Measurements from ENCODE around the gene AOPEP. TPM values are rescaled to one million over a fixed set of nuclear protein-coding genes. Genes with fewer than 3 reads are reported as not detected.

AOPEP gene
- total RNA-seq, 2 experiments from 2014 or later, result 6.9 to 7.0 TPM

GRCh38 chr9:94971378-94972131 is 245.1 kb downstream of the AOPEP start:
- ATAC-seq (ENCODE audit: poor library complexity) (no peak), DNase-seq (no peak)
- Histone ChIP-seq H3K4me3 (ENCODE audit: low read length) (no peak overlapping the region), H3K27me3 (ENCODE audit: control insufficient read depth in 1 of 2, insufficient read depth in 2 of 2, low read length in 2 of 2) (no peaks in the 10 kb centered on the region), H3K36me3 (ENCODE audit: insufficient read depth, low read length) (no peaks in the 10 kb centered on the region), H3K9me3 (ENCODE audit: control insufficient read depth in 1 of 2, insufficient read depth in 1 of 2, low read length in 2 of 2) (no peaks in the 10 kb centered on the region), H3K27ac (ENCODE audit: low read depth in 1 of 2, low read length in 2 of 2) (no peak overlapping the region), H3K4me1 (ENCODE audit: insufficient read depth, low read length) (no peaks in the 10 kb centered on the region)
- no peaks in the 10 kb centered on the region for H3K9me3 Mint-ChIP-seq
- H3K27ac Mint-ChIP-seq, result no peak overlapping the region
- no peaks in the 10 kb centered on the region for H3K27me3 Mint-ChIP-seq
- H3K36me3 Mint-ChIP-seq (ENCODE audit: low read depth), result peaks cover 8% of the 10 kb centered on the region
- no peaks in the 10 kb centered on the region for H3K4me1 Mint-ChIP-seq (ENCODE audit: low read depth)
- TF ChIP-seq, protein P1, sequence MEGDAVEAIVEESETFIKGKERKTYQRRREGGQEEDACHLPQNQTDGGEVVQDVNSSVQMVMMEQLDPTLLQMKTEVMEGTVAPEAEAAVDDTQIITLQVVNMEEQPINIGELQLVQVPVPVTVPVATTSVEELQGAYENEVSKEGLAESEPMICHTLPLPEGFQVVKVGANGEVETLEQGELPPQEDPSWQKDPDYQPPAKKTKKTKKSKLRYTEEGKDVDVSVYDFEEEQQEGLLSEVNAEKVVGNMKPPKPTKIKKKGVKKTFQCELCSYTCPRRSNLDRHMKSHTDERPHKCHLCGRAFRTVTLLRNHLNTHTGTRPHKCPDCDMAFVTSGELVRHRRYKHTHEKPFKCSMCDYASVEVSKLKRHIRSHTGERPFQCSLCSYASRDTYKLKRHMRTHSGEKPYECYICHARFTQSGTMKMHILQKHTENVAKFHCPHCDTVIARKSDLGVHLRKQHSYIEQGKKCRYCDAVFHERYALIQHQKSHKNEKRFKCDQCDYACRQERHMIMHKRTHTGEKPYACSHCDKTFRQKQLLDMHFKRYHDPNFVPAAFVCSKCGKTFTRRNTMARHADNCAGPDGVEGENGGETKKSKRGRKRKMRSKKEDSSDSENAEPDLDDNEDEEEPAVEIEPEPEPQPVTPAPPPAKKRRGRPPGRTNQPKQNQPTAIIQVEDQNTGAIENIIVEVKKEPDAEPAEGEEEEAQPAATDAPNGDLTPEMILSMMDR (IDR thresholded peaks at IDR 0.05), result no peak
- no peak overlapping the region for H3K4me3 Mint-ChIP-seq
- intact Hi-C loops (cut with DNase I, micrococcal nuclease), result no loop called here
- ChIA-PET CTCF (no interaction called here), POLR2A (no interaction called here)

DNA sequence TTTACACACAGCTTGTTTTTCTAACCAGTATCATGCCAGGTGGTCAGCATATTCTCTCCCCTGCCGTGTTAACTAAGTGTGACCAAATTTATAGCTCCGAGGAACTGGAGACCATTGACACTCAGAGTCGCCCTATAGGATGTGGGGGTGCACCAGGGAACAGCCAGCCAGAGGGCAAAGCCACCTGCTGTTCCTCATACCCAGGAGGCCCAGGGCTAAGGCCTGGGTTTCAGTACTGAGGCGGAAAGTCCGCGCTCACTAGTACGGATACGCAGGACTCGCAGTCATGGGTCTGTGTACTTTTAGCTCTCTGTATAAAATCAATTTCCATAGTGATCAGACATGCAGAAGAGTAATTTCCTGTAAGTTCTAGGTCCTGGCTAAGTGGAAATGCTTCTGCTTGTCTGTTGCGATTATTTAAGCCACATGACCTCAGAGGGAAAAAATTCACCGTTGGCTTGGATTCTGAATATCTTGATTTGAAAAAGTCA is 247.0 kb downstream of the AOPEP start:
- Histone ChIP-seq H3K4me3 (ENCODE audit: low read length) (no peak overlapping the region), H3K9me3 (ENCODE audit: control insufficient read depth in 1 of 2, insufficient read depth in 1 of 2, low read length in 2 of 2) (no peaks in the 10 kb centered on the region), H3K4me1 (ENCODE audit: insufficient read depth, low read length) (no peaks in the 10 kb centered on the region), H3K36me3 (ENCODE audit: insufficient read depth, low read length) (no peaks in the 10 kb centered on the region), H3K27ac (ENCODE audit: low read depth in 1 of 2, low read length in 2 of 2) (no peak overlapping the region), H3K27me3 (ENCODE audit: control insufficient read depth in 1 of 2, insufficient read depth in 2 of 2, low read length in 2 of 2) (no peaks in the 10 kb centered on the region)
- ATAC-seq (ENCODE audit: poor library complexity) (no peak), DNase-seq (no peak)
- Mint-ChIP-seq H3K36me3 (ENCODE audit: low read depth) (peaks cover 4% of the 10 kb centered on the region), H3K4me3 (no peak overlapping the region), H3K4me1 (ENCODE audit: low read depth) (no peaks in the 10 kb centered on the region), H3K27me3 (no peaks in the 10 kb centered on the region), H3K9me3 (no peaks in the 10 kb centered on the region), H3K27ac (no peak overlapping the region)
- intact Hi-C loops (cut with DNase I, micrococcal nuclease), result no loop called here
- POLR2A ChIA-PET, result no interaction called here
- TF ChIP-seq, protein P1 (IDR thresholded peaks at IDR 0.05), result no peak
- CTCF ChIA-PET, result no interaction called here

GRCh38 chr9:94974154-94974879 is 247.8 kb downstream of the AOPEP start:
- H3K4me1 Mint-ChIP-seq (ENCODE audit: low read depth), result no peaks in the 10 kb centered on the region
- H3K36me3 Mint-ChIP-seq (ENCODE audit: low read depth), result peaks cover 4% of the 10 kb centered on the region
- intact Hi-C loops (cut with DNase I, micrococcal nuclease), result no loop called here
- Histone ChIP-seq H3K4me1 (ENCODE audit: insufficient read depth, low read length) (no peaks in the 10 kb centered on the region), H3K27ac (ENCODE audit: low read depth in 1 of 2, low read length in 2 of 2) (no peak overlapping the region), H3K27me3 (ENCODE audit: control insufficient read depth in 1 of 2, insufficient read depth in 2 of 2, low read length in 2 of 2) (no peaks in the 10 kb centered on the region), H3K4me3 (ENCODE audit: low read length) (no peak overlapping the region), H3K9me3 (ENCODE audit: control insufficient read depth in 1 of 2, insufficient read depth in 1 of 2, low read length in 2 of 2) (no peaks in the 10 kb centered on the region), H3K36me3 (ENCODE audit: insufficient read depth, low read length) (no peaks in the 10 kb centered on the region)
- no peak for DNase-seq
- TF ChIP-seq, protein P1 (IDR thresholded peaks at IDR 0.05), result no peak
- no peaks in the 10 kb centered on the region for H3K9me3 Mint-ChIP-seq
- ChIA-PET POLR2A (no interaction called here), CTCF (no interaction called here)
- no peaks in the 10 kb centered on the region for H3K27me3 Mint-ChIP-seq
- no peak for ATAC-seq (ENCODE audit: poor library complexity)
- no peak overlapping the region for H3K27ac Mint-ChIP-seq
- H3K4me3 Mint-ChIP-seq, result no peak overlapping the region

Measured in CD4-positive, alpha-beta T cell (primary cell).